Measurements from ENCODE around the gene HSD17B2. TPM values are rescaled to one million over a fixed set of nuclear protein-coding genes. Genes with fewer than 3 reads are reported as not detected.
A peak's percentile ranks its signal among the peaks of the same experiment; 100 is the strongest.

The HSD17B2 gene
- total RNA-seq, 1 experiment from 2014 or later, result not detected

DNA sequence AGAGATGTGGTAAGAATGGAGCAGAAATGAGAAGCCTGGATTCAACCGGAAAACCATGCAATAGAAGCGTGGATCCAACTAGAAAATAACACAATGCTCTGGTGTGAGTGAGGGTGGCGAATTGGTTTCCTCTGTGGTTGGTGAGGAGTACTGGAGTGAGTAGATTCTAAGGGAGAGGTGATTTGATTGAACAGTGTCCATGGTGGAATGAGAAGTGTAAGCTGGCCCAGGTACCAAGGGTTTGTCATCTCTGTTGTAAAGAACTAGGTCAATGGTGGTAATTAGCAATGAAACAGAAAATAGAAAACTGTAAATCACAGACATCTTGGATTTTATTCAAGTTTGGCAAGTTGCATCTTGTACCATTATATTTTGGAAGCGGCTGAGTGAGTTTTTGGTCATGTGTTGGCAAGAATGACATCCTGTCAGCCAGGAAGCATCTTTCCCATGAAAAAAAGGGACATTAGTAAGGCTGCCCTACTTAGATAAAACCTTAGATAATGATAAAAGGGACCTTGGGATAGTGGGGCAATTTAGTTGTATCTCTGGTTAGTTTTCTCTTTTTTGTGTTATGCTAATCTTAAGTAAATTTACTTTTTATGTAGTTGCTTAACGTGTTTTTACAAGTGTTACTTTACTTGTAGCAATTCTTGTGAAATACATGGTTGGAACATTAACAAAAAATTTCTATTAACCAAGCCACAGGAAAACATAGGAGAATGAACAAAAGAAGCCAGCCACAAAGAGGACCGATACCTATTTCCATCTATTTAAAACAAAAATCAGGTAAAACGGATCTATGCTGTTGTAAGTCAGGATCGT is 20.9 kb downstream of the HSD17B2 start:
- no peak overlapping the region for H3K27ac ChIP-seq (ENCODE audit: low read length)
- no peaks in the 10 kb centered on the region for H3K9me2 ChIP-seq (replicated peaks; ENCODE audit: insufficient read depth, low read length)
- no peaks in the 10 kb centered on the region for H3K36me3 ChIP-seq (ENCODE audit: insufficient read depth, low read length)
- H4K20me1 ChIP-seq (ENCODE audit: insufficient read depth, low read depth, low read length), result no peaks in the 10 kb centered on the region
- H3K27me3 ChIP-seq (ENCODE audit: low read length), result no peaks in the 10 kb centered on the region
- no peaks in the 10 kb centered on the region for H3K9me3 ChIP-seq (ENCODE audit: low read length)
- no peaks in the 10 kb centered on the region for H3K79me2 ChIP-seq (ENCODE audit: low read length)
- no peaks in the 10 kb centered on the region for H3K4me1 ChIP-seq (ENCODE audit: low read length)
- no peak overlapping the region for H2AFZ ChIP-seq (ENCODE audit: low read length)
- no peak overlapping the region for H3K4me2 ChIP-seq (ENCODE audit: low read depth, low read length, poor library complexity, severe bottlenecking)
- no peak overlapping the region for H3K9ac ChIP-seq (ENCODE audit: low read length)
- no peak for DNase-seq
- H3K4me3 ChIP-seq (ENCODE audit: low read length), result no peak overlapping the region

DNA sequence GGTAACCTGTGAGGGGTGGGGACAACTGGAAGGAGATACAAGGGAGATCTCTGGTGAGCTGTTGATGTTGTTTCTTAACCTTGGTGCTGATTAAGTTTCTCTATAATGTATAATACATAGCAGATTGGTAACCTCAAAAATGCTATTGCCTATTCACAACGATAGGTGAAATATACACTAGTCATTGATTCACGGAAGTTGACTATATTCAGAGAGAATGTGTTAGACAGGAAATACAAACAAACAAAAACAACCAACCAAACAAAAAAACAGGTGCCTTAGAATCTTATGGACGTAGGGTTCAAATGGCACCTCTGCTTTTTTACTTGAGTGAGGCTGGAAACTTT is 21.5 kb downstream of the HSD17B2 start:
- no peak for DNase-seq
- Histone ChIP-seq H3K4me3 (ENCODE audit: low read length) (no peak overlapping the region), H3K79me2 (ENCODE audit: low read length) (no peaks in the 10 kb centered on the region), H3K27ac (ENCODE audit: low read length) (no peak overlapping the region), H2AFZ (ENCODE audit: low read length) (no peak overlapping the region), H4K20me1 (ENCODE audit: insufficient read depth, low read depth, low read length) (no peaks in the 10 kb centered on the region), H3K9me3 (ENCODE audit: low read length) (no peaks in the 10 kb centered on the region), H3K4me1 (ENCODE audit: low read length) (no peaks in the 10 kb centered on the region), H3K27me3 (ENCODE audit: low read length) (no peaks in the 10 kb centered on the region), H3K9me2 (replicated peaks; ENCODE audit: insufficient read depth, low read length) (no peaks in the 10 kb centered on the region), H3K4me2 (ENCODE audit: low read depth, low read length, poor library complexity, severe bottlenecking) (no peak overlapping the region), H3K9ac (ENCODE audit: low read length) (no peak overlapping the region), H3K36me3 (ENCODE audit: insufficient read depth, low read length) (no peaks in the 10 kb centered on the region)

DNA sequence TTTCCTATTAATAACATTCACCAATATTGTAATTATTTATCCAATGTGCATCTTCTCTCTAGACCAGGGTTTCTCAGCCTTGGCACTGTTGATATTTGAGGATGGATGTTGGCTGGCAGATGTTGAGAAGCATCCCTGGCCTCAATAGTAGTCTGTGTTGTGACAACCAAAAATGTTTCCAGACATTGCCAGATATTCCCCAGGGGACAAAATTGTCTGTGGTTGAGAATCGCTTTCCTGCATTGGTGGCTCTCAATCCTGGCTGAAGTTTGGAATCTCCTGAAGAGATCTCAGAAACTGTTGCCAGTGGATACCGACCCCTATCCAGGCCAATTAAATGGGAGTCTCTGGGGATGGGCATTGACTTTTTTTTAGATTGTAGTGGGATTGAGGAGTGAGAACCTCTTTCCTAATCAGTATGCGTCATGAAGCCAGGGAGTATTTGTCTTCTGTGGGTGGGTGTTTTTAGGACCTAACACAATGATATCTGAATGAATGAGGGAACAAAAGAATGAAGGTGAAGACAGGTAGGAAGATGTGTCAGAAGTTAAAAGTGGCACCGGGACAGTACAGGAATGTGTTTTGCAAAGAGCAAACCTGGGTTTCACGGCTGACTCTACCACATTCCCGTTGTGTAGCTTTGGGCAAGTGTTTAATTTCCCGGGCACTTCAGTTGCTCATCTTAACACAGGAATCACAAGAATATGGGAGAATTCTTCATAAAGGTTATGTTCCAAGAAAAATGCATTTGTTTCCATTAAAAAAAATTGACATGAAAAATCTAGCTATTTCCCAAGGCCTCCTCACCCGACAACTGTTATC is 24.3 kb downstream of the HSD17B2 start:
- no peaks in the 10 kb centered on the region for H4K20me1 ChIP-seq (ENCODE audit: insufficient read depth, low read depth, low read length)
- no peaks in the 10 kb centered on the region for H3K9me3 ChIP-seq (ENCODE audit: low read length)
- no peak overlapping the region for H2AFZ ChIP-seq (ENCODE audit: low read length)
- no peaks in the 10 kb centered on the region for H3K9me2 ChIP-seq (replicated peaks; ENCODE audit: insufficient read depth, low read length)
- H3K4me1 ChIP-seq (ENCODE audit: low read length), result no peaks in the 10 kb centered on the region
- H3K27me3 ChIP-seq (ENCODE audit: low read length), result no peaks in the 10 kb centered on the region
- no peak overlapping the region for H3K4me2 ChIP-seq (ENCODE audit: low read depth, low read length, poor library complexity, severe bottlenecking)
- no peak overlapping the region for H3K27ac ChIP-seq (ENCODE audit: low read length)
- no peak overlapping the region for H3K4me3 ChIP-seq (ENCODE audit: low read length)
- no peak for DNase-seq
- no peak overlapping the region for H3K9ac ChIP-seq (ENCODE audit: low read length)
- H3K36me3 ChIP-seq (ENCODE audit: insufficient read depth, low read length), result no peaks in the 10 kb centered on the region
- H3K79me2 ChIP-seq (ENCODE audit: low read length), result no peaks in the 10 kb centered on the region

DNA sequence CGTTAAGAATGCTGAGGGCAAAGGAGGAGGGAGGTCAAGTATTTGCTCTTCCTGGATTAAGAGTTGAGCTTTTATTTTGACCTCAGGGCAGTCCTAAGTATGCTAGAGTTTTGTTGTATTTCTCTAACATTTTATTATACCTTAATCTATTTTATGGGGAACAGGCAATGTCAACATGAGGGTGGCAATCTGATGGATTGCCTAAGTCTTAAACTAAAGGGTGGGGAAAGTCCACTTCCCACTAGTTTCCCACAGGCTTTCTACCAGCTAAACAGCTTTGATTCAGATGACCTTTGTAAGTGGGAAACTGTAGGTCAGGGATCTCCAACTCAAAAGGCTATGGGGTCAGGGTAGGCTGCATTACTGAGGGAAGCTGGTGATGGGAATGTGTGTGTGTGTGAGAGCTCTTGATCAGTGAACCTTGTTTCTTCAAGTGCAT is 24.9 kb downstream of the HSD17B2 start:
- Histone ChIP-seq H3K9me3 (ENCODE audit: low read length) (no peaks in the 10 kb centered on the region), H3K4me1 (ENCODE audit: low read length) (no peaks in the 10 kb centered on the region), H2AFZ (ENCODE audit: low read length) (no peak overlapping the region), H3K9me2 (replicated peaks; ENCODE audit: insufficient read depth, low read length) (no peaks in the 10 kb centered on the region), H4K20me1 (ENCODE audit: insufficient read depth, low read depth, low read length) (no peaks in the 10 kb centered on the region), H3K36me3 (ENCODE audit: insufficient read depth, low read length) (no peaks in the 10 kb centered on the region), H3K27ac (ENCODE audit: low read length) (no peak overlapping the region), H3K27me3 (ENCODE audit: low read length) (no peaks in the 10 kb centered on the region), H3K9ac (ENCODE audit: low read length) (no peak overlapping the region), H3K4me2 (ENCODE audit: low read depth, low read length, poor library complexity, severe bottlenecking) (no peak overlapping the region), H3K4me3 (ENCODE audit: low read length) (no peak overlapping the region), H3K79me2 (ENCODE audit: low read length) (no peaks in the 10 kb centered on the region)
- DNase-seq, result no peak

DNA sequence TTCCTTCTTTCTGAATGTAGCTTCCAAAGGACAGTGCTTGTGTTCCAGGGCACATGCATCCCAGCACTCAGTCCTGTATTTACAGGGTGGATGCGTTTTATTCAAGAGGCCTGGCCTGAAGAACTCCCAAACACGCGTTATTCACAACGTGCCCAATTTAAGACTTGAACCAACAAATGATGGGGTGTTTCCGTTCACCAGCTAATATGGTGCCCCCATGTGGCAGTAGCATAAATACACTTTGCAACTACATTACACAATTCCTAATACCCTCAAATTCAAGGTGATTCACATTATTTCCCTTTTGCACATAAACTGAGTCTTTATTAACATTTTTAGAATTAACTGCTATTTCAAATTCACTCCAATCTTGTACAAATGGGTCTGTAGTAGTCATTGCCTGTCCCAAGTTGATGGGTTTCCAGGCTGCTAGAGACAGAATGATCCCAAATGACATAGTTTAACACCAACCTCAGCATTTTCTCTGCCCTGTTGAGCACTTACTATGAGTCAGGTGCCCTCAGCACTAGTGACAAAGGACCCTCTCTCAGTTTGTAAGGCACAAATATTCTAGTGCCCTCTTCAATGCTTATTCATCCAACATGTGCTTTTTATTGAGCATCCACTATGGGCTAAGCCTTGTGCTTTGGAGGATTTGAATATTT is 26.9 kb downstream of the HSD17B2 start:
- H3K4me3 ChIP-seq (ENCODE audit: low read length), result no peak overlapping the region
- no peak overlapping the region for H3K27ac ChIP-seq (ENCODE audit: low read length)
- no peak overlapping the region for H2AFZ ChIP-seq (ENCODE audit: low read length)
- no peak overlapping the region for H3K9ac ChIP-seq (ENCODE audit: low read length)
- no peaks in the 10 kb centered on the region for H3K9me2 ChIP-seq (replicated peaks; ENCODE audit: insufficient read depth, low read length)
- H3K36me3 ChIP-seq (ENCODE audit: insufficient read depth, low read length), result no peaks in the 10 kb centered on the region
- H3K79me2 ChIP-seq (ENCODE audit: low read length), result no peaks in the 10 kb centered on the region
- H3K9me3 ChIP-seq (ENCODE audit: low read length), result no peaks in the 10 kb centered on the region
- peak; percentile 80 for DNase-seq
- H4K20me1 ChIP-seq (ENCODE audit: insufficient read depth, low read depth, low read length), result no peaks in the 10 kb centered on the region
- H3K4me2 ChIP-seq (ENCODE audit: low read depth, low read length, poor library complexity, severe bottlenecking), result no peak overlapping the region
- H3K27me3 ChIP-seq (ENCODE audit: low read length), result no peaks in the 10 kb centered on the region
- H3K4me1 ChIP-seq (ENCODE audit: low read length), result no peaks in the 10 kb centered on the region

DNA sequence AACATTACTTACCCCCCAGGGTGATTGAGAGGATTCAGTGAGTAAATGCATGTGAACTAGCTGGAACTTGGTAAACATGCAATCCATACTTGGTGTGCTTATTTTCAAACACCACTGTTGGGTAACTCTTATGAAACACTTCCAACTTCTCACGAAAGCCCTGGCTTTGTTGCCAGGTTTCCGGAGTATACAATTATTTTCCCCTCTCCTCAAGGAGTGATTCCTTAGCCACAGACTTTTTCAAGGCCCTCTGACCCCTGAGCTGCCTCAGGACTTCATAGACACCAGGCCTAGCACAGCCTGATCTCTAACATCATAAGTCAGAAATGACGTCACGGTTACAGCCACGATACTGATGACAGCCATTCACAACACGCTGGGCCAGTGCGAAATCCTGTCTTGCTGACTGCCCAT is 27.6 kb downstream of the HSD17B2 start:
- Histone ChIP-seq H3K79me2 (ENCODE audit: low read length) (no peaks in the 10 kb centered on the region), H3K27me3 (ENCODE audit: low read length) (no peaks in the 10 kb centered on the region), H3K36me3 (ENCODE audit: insufficient read depth, low read length) (no peaks in the 10 kb centered on the region), H3K4me2 (ENCODE audit: low read depth, low read length, poor library complexity, severe bottlenecking) (no peak overlapping the region), H3K27ac (ENCODE audit: low read length) (no peak overlapping the region), H3K9me2 (replicated peaks; ENCODE audit: insufficient read depth, low read length) (no peaks in the 10 kb centered on the region), H3K9ac (ENCODE audit: low read length) (no peak overlapping the region), H4K20me1 (ENCODE audit: insufficient read depth, low read depth, low read length) (no peaks in the 10 kb centered on the region), H3K4me3 (ENCODE audit: low read length) (no peak overlapping the region), H3K4me1 (ENCODE audit: low read length) (no peaks in the 10 kb centered on the region), H3K9me3 (ENCODE audit: low read length) (no peaks in the 10 kb centered on the region), H2AFZ (ENCODE audit: low read length) (no peak overlapping the region)
- no peak for DNase-seq

DNA sequence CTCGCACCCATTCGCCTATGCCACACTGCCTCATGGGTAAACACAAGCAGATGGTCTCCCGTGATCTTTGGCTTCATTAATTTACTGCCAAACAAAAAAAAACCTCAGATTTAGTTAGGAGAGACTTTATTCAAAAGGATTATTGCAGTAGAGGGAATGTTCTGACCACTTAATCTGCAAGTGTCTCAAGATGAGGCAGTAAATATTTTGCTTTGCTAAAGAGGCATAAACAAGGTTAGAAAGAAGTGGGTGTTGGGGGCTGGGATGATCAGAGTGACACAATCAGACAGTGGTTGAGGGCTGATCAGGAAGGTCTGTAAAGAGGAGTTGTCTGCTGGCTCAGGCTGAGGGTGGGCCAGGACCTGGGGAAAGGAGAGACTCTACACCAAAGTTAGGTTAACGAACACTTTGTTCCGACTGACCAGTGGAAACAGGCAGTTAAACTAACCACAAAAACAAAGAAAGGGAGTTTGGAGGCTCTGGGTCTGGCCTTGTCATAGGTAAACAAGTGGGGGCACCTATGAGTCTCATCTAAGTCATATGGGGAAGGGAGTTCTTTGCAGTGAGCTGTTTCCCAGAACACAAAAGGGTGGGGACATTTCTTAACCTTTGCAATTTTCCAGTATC is 28.5 kb downstream of the HSD17B2 start:
- no peak for DNase-seq
- H3K4me2 ChIP-seq (ENCODE audit: low read depth, low read length, poor library complexity, severe bottlenecking), result no peak overlapping the region
- no peaks in the 10 kb centered on the region for H3K9me2 ChIP-seq (replicated peaks; ENCODE audit: insufficient read depth, low read length)
- H3K27me3 ChIP-seq (ENCODE audit: low read length), result no peaks in the 10 kb centered on the region
- H2AFZ ChIP-seq (ENCODE audit: low read length), result no peak overlapping the region
- no peak overlapping the region for H3K4me3 ChIP-seq (ENCODE audit: low read length)
- H3K9ac ChIP-seq (ENCODE audit: low read length), result no peak overlapping the region
- H3K9me3 ChIP-seq (ENCODE audit: low read length), result no peaks in the 10 kb centered on the region
- no peaks in the 10 kb centered on the region for H4K20me1 ChIP-seq (ENCODE audit: insufficient read depth, low read depth, low read length)
- no peaks in the 10 kb centered on the region for H3K4me1 ChIP-seq (ENCODE audit: low read length)
- no peaks in the 10 kb centered on the region for H3K36me3 ChIP-seq (ENCODE audit: insufficient read depth, low read length)
- no peaks in the 10 kb centered on the region for H3K79me2 ChIP-seq (ENCODE audit: low read length)
- no peak overlapping the region for H3K27ac ChIP-seq (ENCODE audit: low read length)

Measured in Karpas-422 (cell line).